AG10803 (cell line): ENCODE measurements around the gene GLCCI1.

ENCODE experiments used
- DNase-seq: peaks from one replicate; pipeline ENCODE4 v3.0.0; 2010; ENCODE audit warnings: low read depth
- H3K4me3 ChIP-seq: 2 replicates; pipeline ENCODE4 v1.5.1; 2011; ENCODE audit warnings: mild to moderate bottlenecking, low read length, control low read depth
- TF ChIP-seq, protein P1 (sequence below): conservative IDR thresholded peaks from 2 replicates; pipeline ENCODE4 v1.5.1; 2011; ENCODE audit warnings: mild to moderate bottlenecking, low read length, control low read depth, inconsistent platforms

The GLCCI1 gene

DNA sequence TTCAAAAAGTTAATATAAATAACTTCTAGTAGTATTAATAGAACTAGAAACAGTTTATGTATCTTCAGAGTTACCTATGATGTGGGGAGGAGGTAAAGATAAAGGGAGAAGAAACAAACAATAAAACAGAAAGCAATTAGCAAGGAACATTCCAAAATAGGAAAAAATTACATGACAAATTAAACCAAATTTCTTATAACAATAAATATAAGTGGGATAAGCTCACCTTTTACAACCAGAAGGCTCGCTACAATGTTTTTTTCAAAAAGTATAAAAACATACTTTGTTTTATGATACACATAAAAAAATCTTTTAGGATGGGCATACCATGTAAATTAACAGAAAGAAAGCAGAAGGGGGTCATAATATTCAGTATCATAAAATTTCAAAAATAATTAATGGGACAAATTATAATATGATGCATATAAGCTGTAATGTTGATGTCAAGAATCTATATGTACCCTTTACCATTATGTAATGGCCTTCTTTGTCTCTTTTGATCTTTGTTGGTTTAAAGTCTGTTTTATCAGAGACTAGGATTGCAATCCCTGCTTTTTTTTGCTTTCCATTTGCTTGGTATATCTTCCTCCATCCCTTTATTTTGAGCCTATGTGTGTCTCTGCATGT lies 31.8 kb downstream of the GLCCI1 start:
- TF ChIP-seq, protein P1, sequence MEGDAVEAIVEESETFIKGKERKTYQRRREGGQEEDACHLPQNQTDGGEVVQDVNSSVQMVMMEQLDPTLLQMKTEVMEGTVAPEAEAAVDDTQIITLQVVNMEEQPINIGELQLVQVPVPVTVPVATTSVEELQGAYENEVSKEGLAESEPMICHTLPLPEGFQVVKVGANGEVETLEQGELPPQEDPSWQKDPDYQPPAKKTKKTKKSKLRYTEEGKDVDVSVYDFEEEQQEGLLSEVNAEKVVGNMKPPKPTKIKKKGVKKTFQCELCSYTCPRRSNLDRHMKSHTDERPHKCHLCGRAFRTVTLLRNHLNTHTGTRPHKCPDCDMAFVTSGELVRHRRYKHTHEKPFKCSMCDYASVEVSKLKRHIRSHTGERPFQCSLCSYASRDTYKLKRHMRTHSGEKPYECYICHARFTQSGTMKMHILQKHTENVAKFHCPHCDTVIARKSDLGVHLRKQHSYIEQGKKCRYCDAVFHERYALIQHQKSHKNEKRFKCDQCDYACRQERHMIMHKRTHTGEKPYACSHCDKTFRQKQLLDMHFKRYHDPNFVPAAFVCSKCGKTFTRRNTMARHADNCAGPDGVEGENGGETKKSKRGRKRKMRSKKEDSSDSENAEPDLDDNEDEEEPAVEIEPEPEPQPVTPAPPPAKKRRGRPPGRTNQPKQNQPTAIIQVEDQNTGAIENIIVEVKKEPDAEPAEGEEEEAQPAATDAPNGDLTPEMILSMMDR: no peak
- no peak for DNase-seq

DNA sequence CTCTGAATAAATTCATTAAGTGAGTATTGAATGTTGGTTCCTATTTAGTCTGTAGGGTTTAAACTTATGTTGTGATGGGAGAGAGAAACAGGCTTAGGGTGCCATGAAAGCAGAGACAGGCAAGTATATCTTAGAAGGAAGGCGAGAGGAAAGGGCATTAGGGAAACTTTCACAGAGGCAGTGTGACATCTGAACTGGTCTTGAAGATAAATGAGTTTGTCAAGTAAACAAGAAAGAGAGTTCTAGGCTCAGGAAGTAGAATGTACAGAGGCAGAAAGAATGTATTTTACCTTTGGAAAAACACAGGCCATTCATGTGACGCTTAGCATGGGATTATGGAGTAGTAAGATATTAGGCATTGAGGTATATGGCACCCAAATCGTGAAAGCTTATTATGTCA lies 34.5 kb downstream of the GLCCI1 start:
- TF ChIP-seq, protein P1: no peak
- H3K4me3 ChIP-seq: no peak overlapping the region
- no peak for DNase-seq

More for the DNA sequence above, 31.8 kb downstream of the GLCCI1 start:
- H3K4me3 ChIP-seq: no peak overlapping the region

DNA sequence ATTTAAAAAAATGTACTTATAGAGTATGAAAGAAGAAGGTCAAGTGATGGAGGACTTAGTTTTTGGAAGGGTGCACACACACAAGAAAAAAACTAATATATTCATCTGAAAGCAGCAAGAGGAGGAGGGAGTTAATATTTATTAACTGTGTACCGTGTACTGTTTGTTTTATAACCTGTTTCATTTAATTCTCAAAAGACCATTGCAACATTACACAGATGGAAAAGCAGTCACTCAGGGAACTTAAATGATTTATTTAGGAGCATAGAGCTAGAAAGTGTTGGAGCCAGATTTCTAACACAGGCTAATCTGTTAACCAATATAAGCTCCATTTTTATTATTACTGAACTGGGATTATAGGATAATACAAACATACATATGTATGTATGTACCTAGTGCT lies 36.7 kb downstream of the GLCCI1 start:
- DNase-seq: no peak
- H3K4me3 ChIP-seq: no peak overlapping the region
- TF ChIP-seq, protein P1: no peak

DNA sequence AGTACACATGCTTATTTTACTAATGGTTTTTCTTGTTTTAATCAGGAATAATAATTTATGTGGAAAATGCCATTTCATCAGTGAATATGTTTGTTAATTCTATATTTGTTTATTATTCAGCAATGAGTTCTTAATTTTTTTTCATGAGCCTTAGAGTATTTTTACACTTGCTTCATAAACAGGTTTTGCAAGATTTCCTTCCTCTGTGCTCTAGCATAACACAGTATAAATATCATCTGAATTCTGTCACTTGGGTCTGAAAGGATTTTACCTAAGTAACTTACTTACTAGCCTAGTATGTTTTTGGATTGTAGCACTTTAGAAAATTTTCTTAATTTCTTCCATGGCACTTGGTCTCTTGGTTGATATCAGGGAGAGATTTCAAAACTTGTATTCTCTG lies 45.8 kb downstream of the GLCCI1 start:
- TF ChIP-seq, protein P1: no peak
- no peak for DNase-seq
- no peak overlapping the region for H3K4me3 ChIP-seq

DNA sequence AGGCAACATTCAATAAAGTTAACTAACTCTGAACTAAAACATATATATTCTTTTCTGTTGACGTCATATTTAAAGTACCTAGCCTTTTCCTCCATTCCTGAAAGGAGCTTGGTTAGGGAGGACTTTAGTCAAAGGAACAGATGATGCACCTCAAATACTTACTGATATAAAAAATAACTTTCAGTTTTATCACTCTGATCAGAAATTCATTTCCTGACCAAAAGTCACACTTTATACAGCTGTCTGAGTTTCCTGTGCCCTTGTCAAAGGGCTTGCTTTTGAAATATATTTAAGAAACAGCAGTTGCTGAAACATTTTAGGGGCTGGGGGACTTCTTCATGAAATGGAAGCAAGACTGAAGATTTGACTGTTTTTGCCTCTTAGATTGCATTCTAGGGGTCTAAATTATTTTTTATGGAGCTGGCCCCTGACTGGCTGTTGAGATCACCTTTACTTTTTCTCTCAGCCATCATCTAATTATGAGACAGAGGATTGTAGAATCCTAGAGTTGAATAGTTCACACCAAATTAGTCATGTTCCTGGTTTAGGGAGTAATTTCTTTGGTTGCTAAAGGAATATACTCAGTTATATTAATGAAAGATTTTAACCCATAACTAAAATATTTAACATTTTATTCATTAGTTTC lies 46.6 kb downstream of the GLCCI1 start:
- TF ChIP-seq, protein P1: no peak
- no peak for DNase-seq
- H3K4me3 ChIP-seq: no peak overlapping the region

DNA sequence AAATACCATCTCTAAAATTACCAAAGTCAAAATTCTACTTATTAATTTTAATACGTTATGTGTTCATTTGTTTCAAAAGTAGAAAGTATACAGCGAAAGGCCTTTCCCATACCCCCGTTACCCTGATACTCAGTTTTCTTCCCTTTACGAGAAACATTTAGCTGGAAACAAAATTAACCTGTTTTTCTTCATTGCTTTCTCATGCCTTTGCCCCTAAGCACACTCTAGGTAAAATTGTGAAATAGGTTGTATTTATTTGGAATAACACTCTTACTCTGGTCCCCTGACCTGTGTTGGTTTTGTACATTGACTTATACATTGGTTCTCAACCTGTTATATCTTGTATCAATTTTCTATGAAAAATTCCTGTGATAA lies 47.1 kb downstream of the GLCCI1 start:
- no peak overlapping the region for H3K4me3 ChIP-seq
- TF ChIP-seq, protein P1: no peak
- no peak for DNase-seq

DNA sequence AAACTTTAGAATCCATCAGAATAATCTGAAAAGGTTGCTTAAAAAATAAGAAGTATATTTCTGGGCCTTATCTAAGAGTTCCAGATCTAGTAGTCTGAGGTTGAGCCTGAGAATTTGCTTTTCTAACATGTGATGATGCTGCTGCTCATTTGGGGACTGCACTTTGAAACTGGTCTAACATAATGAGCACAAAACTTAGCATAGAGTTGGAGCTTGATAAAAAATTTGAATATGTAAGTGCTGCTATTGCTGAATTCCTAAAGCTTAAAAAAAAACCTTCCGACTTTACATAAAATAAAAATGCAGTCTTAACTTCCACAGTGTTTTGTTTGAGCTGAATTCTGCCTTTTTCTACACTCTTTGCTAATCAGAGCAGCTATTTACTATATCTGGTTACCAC lies 48.8 kb downstream of the GLCCI1 start:
- TF ChIP-seq, protein P1: no peak
- no peak for DNase-seq
- H3K4me3 ChIP-seq: no peak overlapping the region
